B cell (primary cell): Measurements from ENCODE around the gene KCTD13. TPM values are rescaled to one million over a fixed set of nuclear protein-coding genes. Genes with fewer than 3 reads are reported as not detected.

Experiments used
- ATAC-seq: fragments of 200-7000 bp; cut with Tn5 transposase; one replicate; pipeline ENCODE4 v1.10.0; 2021; ENCODE audit warnings: low read depth, mild to moderate bottlenecking, moderate number of reproducible peaks, moderate library complexity
- CTCF ChIA-PET: fragments of 350-600 bp; sonication (Branson Sonifier 250); formaldehyde crosslinking; loops from one replicate; lab custom pipeline; 2021; ENCODE audit warnings: antibody characterized with exemption, inconsistent platforms; lab: Charles Lee
- POLR2A ChIA-PET: fragments of 350-600 bp; sonication (Branson Sonifier 250); formaldehyde crosslinking; loops from one replicate; lab custom pipeline; 2021; ENCODE audit warnings: antibody characterized with exemption; lab: Charles Lee
- DNase-seq: peaks from one replicate; pipeline ENCODE4 v3.0.0; 2013
- H2AFZ ChIP-seq: 2 replicates; pipeline ENCODE4 v1.6.1; 2012; ENCODE audit warnings: mild to moderate bottlenecking, low read depth, low read length; ENCODE audit not compliant: insufficient read depth, poor library complexity, severe bottlenecking
- H3K27ac ChIP-seq, 2 donors: 1 replicate in 1 of 2; 2 replicates in 1 of 2; pipeline ENCODE4 v1.5.1; 2012 to 2013; ENCODE audit warnings: low read length in 2 of 2, mild to moderate bottlenecking in 2 of 2, moderate library complexity in 1 of 2
- H3K27me3 ChIP-seq, 4 experiments: fragments of 200-600 bp in 1 of 4; sonication (generic) in 1 of 4; replicated peaks in 1 of 4; 1 replicate in 2 of 4; 2 replicates in 2 of 4; pipeline versions ENCODE4 v1.6.1 to v1.7.0; 2013 to 2016; ENCODE audit warnings: low read length in 3 of 4, mild to moderate bottlenecking in 2 of 4, mixed read lengths in 1 of 4, moderate library complexity in 1 of 4; ENCODE audit not compliant: insufficient read depth in 4 of 4, control insufficient read depth in 3 of 4; ENCODE audit errors: control extremely low read depth in 1 of 4
- H3K36me3 ChIP-seq, 2 experiments: replicated peaks in 1 of 2; 1 replicate in 1 of 2; 2 replicates in 1 of 2; pipeline versions ENCODE4 v1.6.1 to v1.7.1; 2013; ENCODE audit warnings: low read length in 1 of 2; ENCODE audit not compliant: insufficient read depth in 2 of 2, control insufficient read depth in 1 of 2; ENCODE audit errors: control extremely low read depth in 1 of 2, extremely low read depth in 1 of 2
- H3K4me1 ChIP-seq, 2 donors: fragments of 200-600 bp in 1 of 2; sonication (generic) in 1 of 2; 1 replicate in 1 of 2; 2 replicates in 1 of 2; pipeline versions ENCODE4 v1.5.1 to v1.6.1; 2013 to 2017; ENCODE audit warnings: low read length in 2 of 2; ENCODE audit not compliant: control insufficient read depth in 2 of 2, insufficient read depth in 2 of 2
- H3K4me2 ChIP-seq: replicated peaks from 2 replicates; pipeline ENCODE3; 2012; ENCODE audit warnings: mild to moderate bottlenecking, low read depth, low read length; ENCODE audit not compliant: poor library complexity, severe bottlenecking
- H3K4me3 ChIP-seq, 5 experiments: fragments of 200-600 bp in 1 of 5; sonication (generic) in 1 of 5; 1 replicate in 3 of 5; 2 replicates in 2 of 5; pipeline versions ENCODE4 v1.5.1 to v1.7.0; 2011 to 2016; ENCODE audit warnings: low read length in 4 of 5, mild to moderate bottlenecking in 4 of 5, low read depth in 2 of 5, control low read depth in 1 of 5, moderate library complexity in 1 of 5; ENCODE audit not compliant: insufficient read depth in 1 of 5; ENCODE audit errors: control extremely low read depth in 1 of 5, extremely low read depth in 1 of 5
- H3K79me2 ChIP-seq: fragments of 200-600 bp; sonication (generic); one replicate; pipeline ENCODE4 v1.6.0; 2016; ENCODE audit warnings: low read length; ENCODE audit not compliant: control insufficient read depth, insufficient read depth
- H3K9ac ChIP-seq: fragments of 200-600 bp; sonication (generic); 2 replicates; pipeline ENCODE4 v1.6.1; 2017; ENCODE audit warnings: mild to moderate bottlenecking, low read length, moderate library complexity
- H3K9me3 ChIP-seq, 3 donors: one replicate each; pipeline versions ENCODE4 v1.6.1 to v1.7.1; 2013; ENCODE audit warnings: low read length in 2 of 3; ENCODE audit not compliant: control insufficient read depth in 2 of 3, insufficient read depth in 1 of 3; ENCODE audit errors: control extremely low read depth in 1 of 3
- H4K20me1 ChIP-seq: 2 replicates; pipeline ENCODE4 v1.6.0; 2012; ENCODE audit warnings: mild to moderate bottlenecking, low read length; ENCODE audit not compliant: insufficient read depth, control insufficient read depth, poor library complexity, severe bottlenecking
- H3K27ac Mint-ChIP-seq: one replicate; pipeline ENCODE4 v1.8.0; 2021; ENCODE audit warnings: mixed read lengths
- H3K27me3 Mint-ChIP-seq: one replicate; pipeline ENCODE4 v1.8.0; 2021; ENCODE audit warnings: mixed read lengths
- H3K4me1 Mint-ChIP-seq: one replicate; pipeline ENCODE4 v1.8.0; 2021; ENCODE audit warnings: mixed read lengths
- H3K4me3 Mint-ChIP-seq: one replicate; pipeline ENCODE4 v1.8.0; 2021; ENCODE audit warnings: mixed read lengths
- H3K9me3 Mint-ChIP-seq: one replicate; pipeline ENCODE4 v1.8.0; 2022; ENCODE audit warnings: mixed read lengths; ENCODE audit not compliant: insufficient read depth
- CTCF ChIP-seq: fragments of 200-600 bp; IDR thresholded peaks from one replicate; pipeline ENCODE4 v1.8.0; 2022; ENCODE audit warnings: antibody characterized with exemption, mild to moderate bottlenecking
- EZH2 ChIP-seq: IDR thresholded peaks from 2 replicates; pipeline ENCODE4 v1.6.1; 2012; ENCODE audit warnings: borderline replicate concordance, low read depth, mild to moderate bottlenecking, moderate library complexity, low read length; ENCODE audit not compliant: insufficient read depth, poor library complexity, severe bottlenecking
- WGBS: methylation state at CpG from one replicate; pipeline ENCODE4 v1.1.5; 2013; ENCODE audit warnings: missing lambda C conversion rate; ENCODE audit not compliant: insufficient coverage; 5-methylcytosine and 5-hydroxymethylcytosine counted together
- intact Hi-C: fragments of 100-400 bp; cut with micrococcal nuclease; formaldehyde crosslinking; loops from one replicate; pipeline ENCODE4 v1.10.0; 2022
- polyA plus RNA-seq: library from polyadenylated mRNA; depleted of rRNA; stranded (reverse); fragments of >200 nt; gene quantifications from 2 replicates; pipeline ENCODE4 v1.2.3, GENCODE V29; 2012
- total RNA-seq, 2 donors: library from RNA; stranded (reverse); fragments of 120-200 nt in 1 of 2; gene quantifications; 1 replicate in 1 of 2; 2 replicates in 1 of 2; pipeline versions ENCODE4 v1.2.3 to v1.2.4, GENCODE V29; 2013 to 2022

KCTD13 gene
- total and polyA plus RNA-seq, 2 donors (not counting 1 experiment from before 2014, with no cell fraction given): 61.5 to 74.3 TPM

GRCh38 chr16:29973384-29974246 lies 47.6 kb upstream of the KCTD13 start, which contains the start of gene TAOK2:
Gene TAOK2 (plus strand): TSS chr16:29973868. CDS start chr16:29977773, 3,905 bp downstream.
- peak within 1 kb of the TSS; percentile 98 for H3K4me2 ChIP-seq
- peaks cover 31 to 38% of the 10 kb centered on the region in 2 donors for H3K4me1 ChIP-seq
- Mint-ChIP-seq H3K27ac (peak within 1 kb of the TSS; percentile 94), H3K9me3 (no peaks in the 10 kb centered on the region), H3K27me3 (no peaks in the 10 kb centered on the region), H3K4me3 (peak within 1 kb of the TSS; percentile 95), H3K4me1 (peaks cover 36% of the 10 kb centered on the region)
- TF ChIP-seq EZH2 (no peak), CTCF (no peak)
- peak within 1 kb of the TSS; percentile 90 for H3K9ac ChIP-seq
- POLR2A ChIA-PET: interaction anchor here (0.6 to 1.5 kb wide), 9 partner anchors 12 to 775 kb away, joined by 3 to 16 read pairs (median 4); partner anchors contain the start of genes HIRIP3, KCTD13, TBX6 and TMEM219
- DNase-seq: peak; percentile 98
- 5% methylated on average over 75 of the region's 75 CpGs for WGBS
- H3K4me3 ChIP-seq: peak within 1 kb of the TSS; percentile 79 to 100 (median 99)
- CTCF ChIA-PET: interaction anchor here (0.7 to 2.0 kb wide), 10 partner anchors 10 to 227 kb away, joined by 3 to 14 read pairs (median 4); partner anchors contain the start of genes KCTD13 and TMEM219
- peak within 1 kb of the TSS; percentile 73 to 79 for H3K27ac ChIP-seq
- H3K79me2 ChIP-seq: peaks cover 41% of the 10 kb centered on the region
- H3K9me3 ChIP-seq: no peaks in the 10 kb centered on the region
- intact Hi-C loops: loop anchor here (1.0 to 5.0 kb wide), 9 partner anchors 11 to 724 kb away; partner anchors contain the start of genes ALDOA, CDIPT, FBRS and INO80E
- H4K20me1 ChIP-seq: peaks cover 16% of the 10 kb centered on the region
- ATAC-seq: peak; percentile 99
- peaks cover 2 to 14% of the 10 kb centered on the region in 2 experiments for H3K36me3 ChIP-seq
- H3K27me3 ChIP-seq: no peaks in the 10 kb centered on the region
- peak within 1 kb of the TSS; percentile 99 for H2AFZ ChIP-seq
